ENCODE measurements around the gene TMEM132C. TPM values are rescaled to one million over a fixed set of nuclear protein-coding genes. Genes with fewer than 3 reads are reported as not detected.

Gene TMEM132C
- total RNA-seq, 1 donor from 2014 or later = not detected

DNA sequence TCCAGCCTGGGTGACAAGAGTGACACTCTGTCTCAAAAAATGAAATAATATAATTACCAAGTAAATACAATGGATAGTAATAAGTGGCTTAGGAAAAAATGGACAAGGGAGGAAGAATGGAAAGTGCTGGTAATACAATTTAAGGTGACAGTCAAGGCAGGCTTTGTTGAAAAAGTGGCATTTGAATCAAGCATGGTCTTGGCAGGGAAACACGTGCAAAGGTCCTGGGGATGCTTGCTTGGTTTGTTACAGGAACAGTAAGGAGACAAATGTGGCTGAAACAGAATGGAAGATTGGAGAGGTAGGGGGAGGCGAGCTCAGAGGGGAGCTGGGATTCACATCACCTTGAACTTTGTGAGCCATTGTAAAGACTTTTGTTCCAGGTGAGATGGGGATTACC lies 153.2 kb downstream of the TMEM132C start:
- Mint-ChIP-seq H3K36me3 (ENCODE audit: low read depth) (no peaks in the 10 kb centered on the region), H3K9me3 (peaks cover 6% of the 10 kb centered on the region), H3K4me1 (no peaks in the 10 kb centered on the region), H3K27ac (no peak overlapping the region), H3K4me3 (no peak overlapping the region), H3K27me3 (no peaks in the 10 kb centered on the region)
- CTCF ChIA-PET = no interaction called here
- ATAC-seq (ENCODE audit: low read depth) (no peak), DNase-seq (no peak)
- intact Hi-C loops (cut with micrococcal nuclease) = no loop called here
- TF ChIP-seq, protein P1, sequence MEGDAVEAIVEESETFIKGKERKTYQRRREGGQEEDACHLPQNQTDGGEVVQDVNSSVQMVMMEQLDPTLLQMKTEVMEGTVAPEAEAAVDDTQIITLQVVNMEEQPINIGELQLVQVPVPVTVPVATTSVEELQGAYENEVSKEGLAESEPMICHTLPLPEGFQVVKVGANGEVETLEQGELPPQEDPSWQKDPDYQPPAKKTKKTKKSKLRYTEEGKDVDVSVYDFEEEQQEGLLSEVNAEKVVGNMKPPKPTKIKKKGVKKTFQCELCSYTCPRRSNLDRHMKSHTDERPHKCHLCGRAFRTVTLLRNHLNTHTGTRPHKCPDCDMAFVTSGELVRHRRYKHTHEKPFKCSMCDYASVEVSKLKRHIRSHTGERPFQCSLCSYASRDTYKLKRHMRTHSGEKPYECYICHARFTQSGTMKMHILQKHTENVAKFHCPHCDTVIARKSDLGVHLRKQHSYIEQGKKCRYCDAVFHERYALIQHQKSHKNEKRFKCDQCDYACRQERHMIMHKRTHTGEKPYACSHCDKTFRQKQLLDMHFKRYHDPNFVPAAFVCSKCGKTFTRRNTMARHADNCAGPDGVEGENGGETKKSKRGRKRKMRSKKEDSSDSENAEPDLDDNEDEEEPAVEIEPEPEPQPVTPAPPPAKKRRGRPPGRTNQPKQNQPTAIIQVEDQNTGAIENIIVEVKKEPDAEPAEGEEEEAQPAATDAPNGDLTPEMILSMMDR (IDR thresholded peaks at IDR 0.05) = no peak
- POLR2A ChIA-PET = no interaction called here

DNA sequence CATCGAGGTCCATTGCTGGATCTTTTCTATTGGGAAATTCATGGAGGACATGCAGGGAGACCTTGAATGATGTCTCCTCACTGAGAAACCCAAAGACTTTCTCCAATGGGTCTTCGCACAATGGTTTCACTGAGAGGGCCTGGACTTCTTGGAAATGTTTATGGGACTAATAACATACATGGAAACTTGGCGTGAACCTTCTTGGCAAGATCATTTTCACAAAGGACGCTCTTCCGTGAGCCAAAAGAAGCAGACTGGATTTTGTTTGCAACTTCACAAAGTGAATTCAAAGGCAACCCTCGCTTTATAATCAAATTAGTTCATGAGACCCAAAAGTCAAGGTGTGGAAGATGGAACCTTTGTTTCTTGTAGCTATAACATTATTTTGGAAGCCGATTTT lies 154.4 kb downstream of the TMEM132C start:
- DNase-seq (no peak), ATAC-seq (ENCODE audit: low read depth) (no peak)
- TF ChIP-seq, protein P1 (IDR thresholded peaks at IDR 0.05) = no peak
- H3K9me3 Mint-ChIP-seq = peaks cover 6% of the 10 kb centered on the region
- no peaks in the 10 kb centered on the region for H3K27me3 Mint-ChIP-seq
- POLR2A ChIA-PET = no interaction called here
- no peak overlapping the region for H3K27ac Mint-ChIP-seq
- intact Hi-C loops (cut with micrococcal nuclease) = no loop called here
- H3K4me3 Mint-ChIP-seq = no peak overlapping the region
- CTCF ChIA-PET = no interaction called here
- no peaks in the 10 kb centered on the region for H3K4me1 Mint-ChIP-seq
- no peaks in the 10 kb centered on the region for H3K36me3 Mint-ChIP-seq (ENCODE audit: low read depth)

DNA sequence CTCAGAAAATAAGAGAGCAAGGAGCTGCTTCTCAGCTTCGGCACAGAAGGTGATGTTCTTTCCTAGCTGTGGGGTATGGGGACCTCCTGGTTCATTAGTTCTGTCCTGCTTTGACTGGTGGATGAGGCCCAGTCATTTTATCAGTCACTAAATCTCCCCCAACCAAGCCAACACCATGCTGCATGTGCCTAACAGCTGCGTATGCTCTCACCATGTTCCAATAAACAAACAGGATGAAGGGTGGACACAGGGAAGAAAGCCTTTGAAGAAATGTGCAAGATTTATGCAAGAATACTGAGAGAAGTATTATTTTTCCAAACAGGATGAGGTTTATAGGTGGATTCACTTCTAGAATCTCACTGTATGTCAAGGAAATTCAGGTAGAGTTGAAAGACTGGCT lies 156.2 kb downstream of the TMEM132C start:
- Mint-ChIP-seq H3K36me3 (ENCODE audit: low read depth) (no peaks in the 10 kb centered on the region), H3K4me3 (no peak overlapping the region), H3K4me1 (no peaks in the 10 kb centered on the region), H3K9me3 (peaks cover 4% of the 10 kb centered on the region), H3K27ac (no peak overlapping the region), H3K27me3 (no peaks in the 10 kb centered on the region)
- TF ChIP-seq, protein P1 (IDR thresholded peaks at IDR 0.05) = no peak
- DNase-seq = no peak
- POLR2A ChIA-PET = no interaction called here
- intact Hi-C loops (cut with micrococcal nuclease) = no loop called here
- CTCF ChIA-PET = no interaction called here
- no peak for ATAC-seq (ENCODE audit: low read depth)

GRCh38 chr12:128424931-128425431 lies 158.0 kb downstream of the TMEM132C start:
- Mint-ChIP-seq H3K27me3 (no peaks in the 10 kb centered on the region), H3K9me3 (peaks cover 4% of the 10 kb centered on the region), H3K27ac (no peak overlapping the region), H3K36me3 (ENCODE audit: low read depth) (no peaks in the 10 kb centered on the region), H3K4me3 (no peak overlapping the region), H3K4me1 (no peaks in the 10 kb centered on the region)
- CTCF ChIA-PET = no interaction called here
- intact Hi-C loops (cut with micrococcal nuclease) = no loop called here
- TF ChIP-seq, protein P1 (IDR thresholded peaks at IDR 0.05) = no peak
- POLR2A ChIA-PET = no interaction called here
- DNase-seq (no peak), ATAC-seq (ENCODE audit: low read depth) (no peak)

DNA sequence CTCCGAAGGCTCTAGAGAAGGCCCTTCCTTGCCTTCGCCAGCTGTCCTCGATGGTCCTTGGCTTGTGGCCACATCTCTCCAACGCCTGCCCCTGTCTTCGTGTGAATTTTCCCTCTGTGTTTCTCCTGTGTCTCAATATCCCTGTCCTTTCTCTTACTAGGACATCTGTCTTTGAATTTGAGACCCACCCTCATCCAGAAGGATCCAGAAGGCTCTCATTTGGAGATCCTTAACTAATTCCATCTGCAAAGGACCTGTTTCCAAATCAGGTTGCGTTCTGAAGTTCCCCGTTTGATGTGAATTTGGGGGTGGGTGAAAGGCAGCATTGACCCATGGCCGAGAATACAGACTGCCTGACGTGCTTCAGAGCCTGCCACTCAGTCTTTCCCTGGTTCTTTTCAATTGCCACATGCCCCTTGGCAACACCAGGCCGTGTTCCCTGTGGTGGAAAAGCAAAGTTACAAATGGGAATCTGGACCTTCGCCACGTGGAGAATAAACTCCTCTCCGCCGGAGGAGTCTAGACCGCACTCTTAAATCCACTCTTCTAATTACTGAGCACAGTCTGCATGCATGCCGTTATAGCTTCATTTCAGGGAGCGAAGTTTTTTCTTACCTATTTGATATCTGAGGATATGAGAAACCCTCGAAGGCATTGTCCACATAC lies 158.8 kb downstream of the TMEM132C start:
- Mint-ChIP-seq H3K27ac (no peak overlapping the region), H3K36me3 (ENCODE audit: low read depth) (no peaks in the 10 kb centered on the region), H3K9me3 (peaks cover 4% of the 10 kb centered on the region), H3K4me1 (no peaks in the 10 kb centered on the region), H3K27me3 (no peaks in the 10 kb centered on the region), H3K4me3 (no peak overlapping the region)
- CTCF ChIA-PET = no interaction called here
- no peak for DNase-seq
- POLR2A ChIA-PET = no interaction called here
- no peak for ATAC-seq (ENCODE audit: low read depth)
- intact Hi-C loops (cut with micrococcal nuclease) = no loop called here
- TF ChIP-seq, protein P1 (IDR thresholded peaks at IDR 0.05) = no peak

Data from activated B cell treated with CpG ODN at 0.5 μM for 24 hours (primary cell).